ENCODE data around the gene IL1RL1. TPM values are rescaled to one million over a fixed set of nuclear protein-coding genes. Genes with fewer than 3 reads are reported as not detected.

IL1RL1 gene
- polyA plus RNA-seq, 1 donor from 2014 or later: not detected

- no peak overlapping the region for H3K4me3 ChIP-seq (ENCODE audit: low read length)
These were observed 2.1 kb downstream of the IL1RL1 start for GRCh38 chr2:102313471-102313870.

GRCh38 chr2:102313950-102314349, 2.6 kb downstream of the IL1RL1 start:
- no peaks in the 10 kb centered on the region for H3K27me3 ChIP-seq (ENCODE audit: insufficient read depth, low read depth, low read length)
- no peak overlapping the region for H3K27ac ChIP-seq (ENCODE audit: low read length)
- H3K9me2 ChIP-seq (ENCODE audit: insufficient read depth, low read length): no peaks in the 10 kb centered on the region
- no peaks in the 10 kb centered on the region for H3K79me2 ChIP-seq (replicated peaks; ENCODE audit: insufficient read depth, low read length)
- H3K4me3 ChIP-seq (ENCODE audit: low read length): no peak overlapping the region
- no peaks in the 10 kb centered on the region for H3K9me3 ChIP-seq (ENCODE audit: low read length)
- no peak overlapping the region for H3K9ac ChIP-seq (ENCODE audit: low read length)
- no peaks in the 10 kb centered on the region for H3F3A ChIP-seq (ENCODE audit: insufficient read depth, low read length, poor library complexity, severe bottlenecking)
- no peak overlapping the region for H2AFZ ChIP-seq (ENCODE audit: low read depth, low read length)
- no peaks in the 10 kb centered on the region for H4K20me1 ChIP-seq (ENCODE audit: insufficient read depth)
- H3K36me3 ChIP-seq (ENCODE audit: insufficient read depth, low read length): no peaks in the 10 kb centered on the region
- H3K4me2 ChIP-seq (ENCODE audit: low read length): no peak overlapping the region
- TF ChIP-seq TAF1 (IDR thresholded peaks at IDR 0.05; ENCODE audit: low read depth): no peak
- TF ChIP-seq CTCF (IDR thresholded peaks at IDR 0.05; ENCODE audit: poor library complexity, severe bottlenecking): no peak
- no peak for TF ChIP-seq MXI1 (conservative IDR thresholded peaks at IDR 0.05; ENCODE audit: poor library complexity, severe bottlenecking)
- no peak for TF ChIP-seq EP300 (conservative IDR thresholded peaks at IDR 0.05; ENCODE audit: poor library complexity, severe bottlenecking)
- TF ChIP-seq RAD21 (conservative IDR thresholded peaks at IDR 0.05): no peak
- TF ChIP-seq SMC3 (conservative IDR thresholded peaks at IDR 0.05; ENCODE audit: poor library complexity): no peak
- TF ChIP-seq REST (IDR thresholded peaks at IDR 0.05; ENCODE audit: borderline replicate concordance): no peak

More at GRCh38 chr2:102313471-102313870, 2.1 kb downstream of the IL1RL1 start:
- H3K9ac ChIP-seq (ENCODE audit: low read length): no peak overlapping the region
- H3K27me3 ChIP-seq (ENCODE audit: insufficient read depth, low read depth, low read length): no peaks in the 10 kb centered on the region
- TF ChIP-seq POLR2AphosphoS5 (IDR thresholded peaks at IDR 0.05) (no peak), REST (IDR thresholded peaks at IDR 0.05; ENCODE audit: borderline replicate concordance) (no peak), TAF1 (IDR thresholded peaks at IDR 0.05; ENCODE audit: low read depth) (no peak), RAD21 (conservative IDR thresholded peaks at IDR 0.05) (no peak), MXI1 (conservative IDR thresholded peaks at IDR 0.05; ENCODE audit: poor library complexity, severe bottlenecking) (no peak), CTCF (IDR thresholded peaks at IDR 0.05; ENCODE audit: poor library complexity, severe bottlenecking) (no peak), SMC3 (conservative IDR thresholded peaks at IDR 0.05; ENCODE audit: poor library complexity) (no peak), EZH2 (IDR thresholded peaks at IDR 0.05; ENCODE audit: borderline replicate concordance, insufficient read depth, low read length, poor library complexity, severe bottlenecking) (no peak), EP300 (conservative IDR thresholded peaks at IDR 0.05; ENCODE audit: poor library complexity, severe bottlenecking) (no peak)
- H3F3A ChIP-seq (ENCODE audit: insufficient read depth, low read length, poor library complexity, severe bottlenecking): no peaks in the 10 kb centered on the region
- no peak overlapping the region for H3K27ac ChIP-seq (ENCODE audit: low read length)
- no peak overlapping the region for H3K4me2 ChIP-seq (ENCODE audit: low read length)
- H4K20me1 ChIP-seq (ENCODE audit: insufficient read depth): no peaks in the 10 kb centered on the region
- no peaks in the 10 kb centered on the region for H3K79me2 ChIP-seq (replicated peaks; ENCODE audit: insufficient read depth, low read length)
- no peaks in the 10 kb centered on the region for H3K36me3 ChIP-seq (ENCODE audit: insufficient read depth, low read length)
- H3K9me3 ChIP-seq (ENCODE audit: low read length): no peaks in the 10 kb centered on the region
- H2AFZ ChIP-seq (ENCODE audit: low read depth, low read length): no peak overlapping the region
- no peaks in the 10 kb centered on the region for H3K9me2 ChIP-seq (ENCODE audit: insufficient read depth, low read length)
